ENCODE results near the gene FOXN1. TPM values are rescaled to one million over a fixed set of nuclear protein-coding genes. Genes with fewer than 3 reads are reported as not detected.

The FOXN1 gene
- polyA plus RNA-seq, 2 of the 4 experiments (the other 2 are of a cell fraction) = not detected

GRCh38 chr17:28585851-28586250 lies 79.7 kb downstream of the FOXN1 start:
- no peak for TF ChIP-seq BHLHE40 (IDR thresholded peaks at IDR 0.05; ENCODE audit: low read depth, low read length)
- TF ChIP-seq FOSL2 (IDR thresholded peaks at IDR 0.05) = no peak
- TF ChIP-seq FOSL2 (CRISPR knock-in tag; IDR thresholded peaks at IDR 0.05) = no peak
- TF ChIP-seq PHF8 (IDR thresholded peaks at IDR 0.05; ENCODE audit: borderline replicate concordance, low read depth) = no peak
- TF ChIP-seq RAD21 (conservative IDR thresholded peaks at IDR 0.05 in 1 of 2, IDR thresholded peaks at IDR 0.05 in 1 of 2) = no peak
- TF ChIP-seq TP53 (CRISPR knock-in tag; IDR thresholded peaks at IDR 0.05) = no peak
- no peak for TF ChIP-seq NFE2L2 (conservative IDR thresholded peaks at IDR 0.05; ENCODE audit: low read length)
- no peak for TF ChIP-seq ZNF302 (CRISPR knock-in tag; IDR thresholded peaks at IDR 0.05)
- TF ChIP-seq MAFK (IDR thresholded peaks at IDR 0.05; ENCODE audit: partially characterized antibody) = no peak
- no peak for TF ChIP-seq HOXA7 (CRISPR knock-in tag; IDR thresholded peaks at IDR 0.05)
- TF ChIP-seq ZSCAN20 (CRISPR knock-in tag; IDR thresholded peaks at IDR 0.05) = no peak
- no peak for TF ChIP-seq ZFP36 (IDR thresholded peaks at IDR 0.05; ENCODE audit: borderline replicate concordance, partially characterized antibody)
- TF ChIP-seq CHD2 (IDR thresholded peaks at IDR 0.05; ENCODE audit: low read length, partially characterized antibody) = no peak
- TF ChIP-seq HOXB5 (CRISPR knock-in tag; IDR thresholded peaks at IDR 0.05) = no peak

More at GRCh38 chr17:28585851-28586250, 79.7 kb downstream of the FOXN1 start:
- DNase-seq (ENCODE audit: low read depth in 1 of 2, low spot score in 1 of 2) (no peak), ATAC-seq (no peak), FAIRE-seq (no peak)
- no peaks in the 10 kb centered on the region for H3K9me3 ChIP-seq
- POLR2A ChIA-PET = no interaction called here
- 92% methylated on average over 3 of the region's 3 CpGs for WGBS (ENCODE audit: missing lambda C conversion rate)
- H3K4me1 ChIP-seq = no peaks in the 10 kb centered on the region
- H3K4me3 ChIP-seq = no peak overlapping the region
- no peak overlapping the region for H3K27ac ChIP-seq
- CTCF ChIA-PET = interaction anchor here (1.0 to 2.9 kb wide), 5 partner anchors 8 to 38 kb away, joined by 4 to 11 read pairs (median 6); partner anchors contain the start of genes ALDOC and PIGS
- H3K4me2 ChIP-seq = no peak overlapping the region

Other genes with a start within 250 kb of the FOXN1 start
- 90.9 and 98.7 TPM in 2 replicates for gene TMEM97, start 187.1 kb upstream of the FOXN1 start, polyA plus RNA-seq (2011; rRNA removed)
- gene TMEM97, start 187.1 kb upstream of the FOXN1 start, polyA plus RNA-seq (2017; fragmentation: RNase III; extraction: RNeasy Plus Mini Kit Qiagen cat#74134 plus additional on column Dnase treatment) = 65.0 to 75.6 TPM (median 70.2 TPM) in 3 replicates
- 58.7 and 72.1 TPM in 2 replicates for gene IFT20, start 170.9 kb upstream of the FOXN1 start, polyA plus RNA-seq (2011; rRNA removed)
- 53.8 to 57.4 TPM (median 56.8 TPM) in 3 replicates for gene IFT20, start 170.9 kb upstream of the FOXN1 start, polyA plus RNA-seq (2017; fragmentation: RNase III; extraction: RNeasy Plus Mini Kit Qiagen cat#74134 plus additional on column Dnase treatment)
- 66.2 and 68.3 TPM in 2 replicates for gene TNFAIP1, start 170.6 kb upstream of the FOXN1 start, polyA plus RNA-seq (2011; rRNA removed)
- gene TNFAIP1, start 170.6 kb upstream of the FOXN1 start, polyA plus RNA-seq (2017; fragmentation: RNase III; extraction: RNeasy Plus Mini Kit Qiagen cat#74134 plus additional on column Dnase treatment) = 37.4 to 38.8 TPM (median 37.4 TPM) in 3 replicates
- 132 and 162 TPM in 2 replicates for gene POLDIP2, start 148.8 kb upstream of the FOXN1 start, polyA plus RNA-seq (2011; rRNA removed)
- 125 to 130 TPM (median 127 TPM) in 3 replicates for gene POLDIP2, start 148.8 kb upstream of the FOXN1 start, polyA plus RNA-seq (2017; fragmentation: RNase III; extraction: RNeasy Plus Mini Kit Qiagen cat#74134 plus additional on column Dnase treatment)
- not detected in 2 replicates for gene SEBOX, start 141.1 kb upstream of the FOXN1 start, polyA plus RNA-seq (2011; rRNA removed)
- gene SEBOX, start 141.1 kb upstream of the FOXN1 start, polyA plus RNA-seq (2017; fragmentation: RNase III; extraction: RNeasy Plus Mini Kit Qiagen cat#74134 plus additional on column Dnase treatment) = not detected in 3 replicates
- gene VTN, start 136.0 kb upstream of the FOXN1 start, polyA plus RNA-seq (2011; rRNA removed) = 10.2 and 14.2 TPM in 2 replicates
- 24.5 to 31.1 TPM (median 25.5 TPM) in 3 replicates for gene VTN, start 136.0 kb upstream of the FOXN1 start, polyA plus RNA-seq (2017; fragmentation: RNase III; extraction: RNeasy Plus Mini Kit Qiagen cat#74134 plus additional on column Dnase treatment)
- 4.0 and 4.8 TPM in 2 replicates for gene SARM1, start 134.7 kb upstream of the FOXN1 start, polyA plus RNA-seq (2011; rRNA removed)
- gene SARM1, start 134.7 kb upstream of the FOXN1 start, polyA plus RNA-seq (2017; fragmentation: RNase III; extraction: RNeasy Plus Mini Kit Qiagen cat#74134 plus additional on column Dnase treatment) = 6.1 to 7.5 TPM (median 6.9 TPM) in 3 replicates
- 12.8 and 21.4 TPM in 2 replicates for gene SLC46A1, start 100.1 kb upstream of the FOXN1 start, polyA plus RNA-seq (2011; rRNA removed)
- 21.5 to 23.8 TPM (median 23.7 TPM) in 3 replicates for gene SLC46A1, start 100.1 kb upstream of the FOXN1 start, polyA plus RNA-seq (2017; fragmentation: RNase III; extraction: RNeasy Plus Mini Kit Qiagen cat#74134 plus additional on column Dnase treatment)
- gene SLC13A2, start 32.7 kb upstream of the FOXN1 start, polyA plus RNA-seq (2011; rRNA removed) = 0.06 and 0.16 TPM in 2 replicates
- not detected in 3 replicates for gene SLC13A2, start 32.7 kb upstream of the FOXN1 start, polyA plus RNA-seq (2017; fragmentation: RNase III; extraction: RNeasy Plus Mini Kit Qiagen cat#74134 plus additional on column Dnase treatment)
- 50.5 and 53.5 TPM in 2 replicates for gene UNC119, start 46.3 kb downstream of the FOXN1 start, polyA plus RNA-seq (2011; rRNA removed)
- 22.8 to 27.8 TPM (median 26.0 TPM) in 3 replicates for gene UNC119, start 46.3 kb downstream of the FOXN1 start, polyA plus RNA-seq (2017; fragmentation: RNase III; extraction: RNeasy Plus Mini Kit Qiagen cat#74134 plus additional on column Dnase treatment)
- 50.0 and 53.2 TPM in 2 replicates for gene PIGS, start 65.2 kb downstream of the FOXN1 start, polyA plus RNA-seq (2011; rRNA removed)
- 46.6 to 53.3 TPM (median 53.2 TPM) in 3 replicates for gene PIGS, start 65.2 kb downstream of the FOXN1 start, polyA plus RNA-seq (2017; fragmentation: RNase III; extraction: RNeasy Plus Mini Kit Qiagen cat#74134 plus additional on column Dnase treatment)
- gene ALDOC, start 70.5 kb downstream of the FOXN1 start, polyA plus RNA-seq (2011; rRNA removed) = 6.3 and 10.1 TPM in 2 replicates
- 1.7 to 1.9 TPM (median 1.9 TPM) in 3 replicates for gene ALDOC, start 70.5 kb downstream of the FOXN1 start, polyA plus RNA-seq (2017; fragmentation: RNase III; extraction: RNeasy Plus Mini Kit Qiagen cat#74134 plus additional on column Dnase treatment)
- 111 and 123 TPM in 2 replicates for gene SPAG5, start 92.7 kb downstream of the FOXN1 start, polyA plus RNA-seq (2011; rRNA removed)
- gene SPAG5, start 92.7 kb downstream of the FOXN1 start, polyA plus RNA-seq (2017; fragmentation: RNase III; extraction: RNeasy Plus Mini Kit Qiagen cat#74134 plus additional on column Dnase treatment) = 106 to 111 TPM (median 107 TPM) in 3 replicates
- gene RSKR, start 107.8 kb downstream of the FOXN1 start, polyA plus RNA-seq (2011; rRNA removed) = 18.7 and 22.0 TPM in 2 replicates
- 5.6 to 6.6 TPM (median 5.8 TPM) in 3 replicates for gene RSKR, start 107.8 kb downstream of the FOXN1 start, polyA plus RNA-seq (2017; fragmentation: RNase III; extraction: RNeasy Plus Mini Kit Qiagen cat#74134 plus additional on column Dnase treatment)
- 150 and 243 TPM in 2 replicates for gene BLTP2, start 138.8 kb downstream of the FOXN1 start, polyA plus RNA-seq (2011; rRNA removed)
- gene BLTP2, start 138.8 kb downstream of the FOXN1 start, polyA plus RNA-seq (2017; fragmentation: RNase III; extraction: RNeasy Plus Mini Kit Qiagen cat#74134 plus additional on column Dnase treatment) = 78.8 to 81.1 TPM (median 79.8 TPM) in 3 replicates
- gene SDF2, start 155.6 kb downstream of the FOXN1 start, polyA plus RNA-seq (2011; rRNA removed) = 87.9 and 113 TPM in 2 replicates
- 86.0 to 96.4 TPM (median 93.8 TPM) in 3 replicates for gene SDF2, start 155.6 kb downstream of the FOXN1 start, polyA plus RNA-seq (2017; fragmentation: RNase III; extraction: RNeasy Plus Mini Kit Qiagen cat#74134 plus additional on column Dnase treatment)
- 51.4 and 61.0 TPM in 2 replicates for gene SUPT6H, start 155.9 kb downstream of the FOXN1 start, polyA plus RNA-seq (2011; rRNA removed)
- gene SUPT6H, start 155.9 kb downstream of the FOXN1 start, polyA plus RNA-seq (2017; fragmentation: RNase III; extraction: RNeasy Plus Mini Kit Qiagen cat#74134 plus additional on column Dnase treatment) = 63.8 to 64.6 TPM (median 64.2 TPM) in 3 replicates
- gene PROCA1, start 205.5 kb downstream of the FOXN1 start, polyA plus RNA-seq (2011; rRNA removed) = 3.8 and 4.0 TPM in 2 replicates
- gene PROCA1, start 205.5 kb downstream of the FOXN1 start, polyA plus RNA-seq (2017; fragmentation: RNase III; extraction: RNeasy Plus Mini Kit Qiagen cat#74134 plus additional on column Dnase treatment) = 2.5 to 4.9 TPM (median 4.2 TPM) in 3 replicates
- gene RAB34, start 211.5 kb downstream of the FOXN1 start, polyA plus RNA-seq (2011; rRNA removed) = 288 and 328 TPM in 2 replicates
- 207 to 212 TPM (median 211 TPM) in 3 replicates for gene RAB34, start 211.5 kb downstream of the FOXN1 start, polyA plus RNA-seq (2017; fragmentation: RNase III; extraction: RNeasy Plus Mini Kit Qiagen cat#74134 plus additional on column Dnase treatment)
- gene RPL23A, start 213.6 kb downstream of the FOXN1 start, polyA plus RNA-seq (2011; rRNA removed) = 2,521 and 2,887 TPM in 2 replicates
- gene RPL23A, start 213.6 kb downstream of the FOXN1 start, polyA plus RNA-seq (2017; fragmentation: RNase III; extraction: RNeasy Plus Mini Kit Qiagen cat#74134 plus additional on column Dnase treatment) = 1,026 to 1,151 TPM (median 1,061 TPM) in 3 replicates
- 83.3 and 86.7 TPM in 2 replicates for gene TLCD1, start 219.9 kb downstream of the FOXN1 start, polyA plus RNA-seq (2011; rRNA removed)
- 36.7 to 43.9 TPM (median 37.7 TPM) in 3 replicates for gene TLCD1, start 219.9 kb downstream of the FOXN1 start, polyA plus RNA-seq (2017; fragmentation: RNase III; extraction: RNeasy Plus Mini Kit Qiagen cat#74134 plus additional on column Dnase treatment)
- gene NEK8, start 222.4 kb downstream of the FOXN1 start, polyA plus RNA-seq (2011; rRNA removed) = 5.1 and 7.7 TPM in 2 replicates
- 4.2 to 5.8 TPM (median 5.3 TPM) in 3 replicates for gene NEK8, start 222.4 kb downstream of the FOXN1 start, polyA plus RNA-seq (2017; fragmentation: RNase III; extraction: RNeasy Plus Mini Kit Qiagen cat#74134 plus additional on column Dnase treatment)
- gene TRAF4, start 237.7 kb downstream of the FOXN1 start, polyA plus RNA-seq (2011; rRNA removed) = 64.0 and 70.2 TPM in 2 replicates
- gene TRAF4, start 237.7 kb downstream of the FOXN1 start, polyA plus RNA-seq (2017; fragmentation: RNase III; extraction: RNeasy Plus Mini Kit Qiagen cat#74134 plus additional on column Dnase treatment) = 65.0 to 68.2 TPM (median 66.0 TPM) in 3 replicates

Measured in A549 (cell line).